ENCODE measurements around the gene CACNA2D3.

The CACNA2D3 gene

GRCh38 chr3:54776601-54777000, 654.2 kb downstream of the CACNA2D3 start:
- FAIRE-seq (no peak), DNase-seq (ENCODE audit: insufficient read length, low spot score) (no peak)
- no peak for TF ChIP-seq CTCF (IDR thresholded peaks at IDR 0.05; ENCODE audit: insufficient read depth, missing control alignments)

GRCh38 chr3:54777141-54777540, 654.8 kb downstream of the CACNA2D3 start:
- TF ChIP-seq CTCF (IDR thresholded peaks at IDR 0.05; ENCODE audit: insufficient read depth, missing control alignments): no peak
- DNase-seq (ENCODE audit: insufficient read length, low spot score): no peak
- FAIRE-seq: no peak

- TF ChIP-seq CTCF (IDR thresholded peaks at IDR 0.05; ENCODE audit: insufficient read depth, missing control alignments): no peak
- no peak for FAIRE-seq
- no peak for DNase-seq (ENCODE audit: insufficient read length, low spot score)
These were observed 658.0 kb downstream of the CACNA2D3 start for GRCh38 chr3:54780336-54780735.

- TF ChIP-seq CTCF (IDR thresholded peaks at IDR 0.05; ENCODE audit: insufficient read depth, missing control alignments): peak; percentile 0
- FAIRE-seq (no peak), DNase-seq (ENCODE audit: insufficient read length, low spot score) (no peak)
These were observed 659.4 kb downstream of the CACNA2D3 start for GRCh38 chr3:54781728-54782127.

- no peak for TF ChIP-seq CTCF (IDR thresholded peaks at IDR 0.05; ENCODE audit: insufficient read depth, missing control alignments)
These were observed 661.3 kb downstream of the CACNA2D3 start for GRCh38 chr3:54783611-54784010.

GRCh38 chr3:54784021-54784420, 661.7 kb downstream of the CACNA2D3 start:
- no peak for DNase-seq (ENCODE audit: insufficient read length, low spot score)
- no peak for FAIRE-seq
- no peak for TF ChIP-seq CTCF (IDR thresholded peaks at IDR 0.05; ENCODE audit: insufficient read depth, missing control alignments)

More at GRCh38 chr3:54783611-54784010, 661.3 kb downstream of the CACNA2D3 start:
- DNase-seq (ENCODE audit: insufficient read length, low spot score) (no peak), FAIRE-seq (no peak)

GRCh38 chr3:54785976-54786375, 663.6 kb downstream of the CACNA2D3 start:
- FAIRE-seq (no peak), DNase-seq (ENCODE audit: insufficient read length, low spot score) (no peak)
- no peak for TF ChIP-seq CTCF (IDR thresholded peaks at IDR 0.05; ENCODE audit: insufficient read depth, missing control alignments)

Data from D721Med (cell line).